Measurements from ENCODE around the gene TMEM256. TPM values are rescaled to one million over a fixed set of nuclear protein-coding genes. Genes with fewer than 3 reads are reported as not detected.

The TMEM256 gene
- total and polyA plus RNA-seq, 2 experiments from 2014 or later: 40.1 to 59.3 TPM

GRCh38 chr17:7414837-7415236 lies 10.9 kb upstream of the TMEM256 start:
- Histone ChIP-seq H3K79me2 (ENCODE audit: insufficient read depth) (no peaks in the 10 kb centered on the region), H3K4me3 (no peak overlapping the region), H3K27me3 (replicated peaks; ENCODE audit: insufficient read depth) (no peaks in the 10 kb centered on the region), H3K4me2 (ENCODE audit: unreplicated experiment) (no peak overlapping the region), H3K9ac (no peak overlapping the region), H3K27ac (no peak overlapping the region), H3K4me1 (ENCODE audit: insufficient read depth) (peaks cover 16% of the 10 kb centered on the region), H3K36me3 (ENCODE audit: low read depth) (no peaks in the 10 kb centered on the region), H2AFZ (no peak overlapping the region), H4K20me1 (ENCODE audit: insufficient read depth) (no peaks in the 10 kb centered on the region), H3F3A (ENCODE audit: insufficient read depth) (peaks cover 12% of the 10 kb centered on the region), H3K9me3 (ENCODE audit: low read depth) (no peaks in the 10 kb centered on the region), H3K9me2 (ENCODE audit: insufficient read depth) (no peaks in the 10 kb centered on the region)
- WGBS, 2 experiments (ENCODE audit: low coverage in 1 of 2, low lambda C conversion rate in 2 of 2, missing lambda C conversion rate in 2 of 2): 85 to 86% methylated on average over 14 of the region's 14 CpGs
- in situ Hi-C loops (cut with MboI): no loop called here
- no peak for TF ChIP-seq EZH2phosphoT487 (IDR thresholded peaks at IDR 0.05; ENCODE audit: insufficient read depth, low read depth)
- no peak for TF ChIP-seq EZH2 (IDR thresholded peaks at IDR 0.05; ENCODE audit: insufficient read depth, poor library complexity, severe bottlenecking)
- no peak for DNase-seq

- Histone ChIP-seq H3K79me2 (ENCODE audit: insufficient read depth) (no peaks in the 10 kb centered on the region), H2AFZ (no peak overlapping the region), H3K9ac (peak overlapping the region; percentile 25; the same call in 1 of the 2 replicates), H3K4me1 (ENCODE audit: insufficient read depth) (peaks cover 16% of the 10 kb centered on the region), H3F3A (ENCODE audit: insufficient read depth) (peaks cover 12% of the 10 kb centered on the region), H3K36me3 (ENCODE audit: low read depth) (no peaks in the 10 kb centered on the region), H3K4me2 (ENCODE audit: unreplicated experiment) (peak overlapping the region; percentile 21), H3K9me2 (ENCODE audit: insufficient read depth) (no peaks in the 10 kb centered on the region), H3K27me3 (replicated peaks; ENCODE audit: insufficient read depth) (no peaks in the 10 kb centered on the region), H3K4me3 (no peak overlapping the region), H3K27ac (peak overlapping the region; percentile 33; the same call in 1 of the 2 replicates), H4K20me1 (ENCODE audit: insufficient read depth) (no peaks in the 10 kb centered on the region), H3K9me3 (ENCODE audit: low read depth) (no peaks in the 10 kb centered on the region)
- TF ChIP-seq EZH2phosphoT487 (IDR thresholded peaks at IDR 0.05; ENCODE audit: insufficient read depth, low read depth) (no peak), EZH2 (IDR thresholded peaks at IDR 0.05; ENCODE audit: insufficient read depth, poor library complexity, severe bottlenecking) (no peak)
- in situ Hi-C loops (cut with MboI): no loop called here
- DNase-seq: peak; percentile 84
- WGBS, 2 experiments (ENCODE audit: low coverage in 1 of 2, low lambda C conversion rate in 2 of 2, missing lambda C conversion rate in 2 of 2): 63 to 66% methylated on average over 6 of the region's 6 CpGs
These were observed 9.6 kb upstream of the TMEM256 start for GRCh38 chr17:7413346-7413985.

GRCh38 chr17:7411427-7411750 lies 7.5 kb upstream of the TMEM256 start:
- 95 to 97% methylated on average over 7 to 8 of the region's 8 CpGs for WGBS, 2 experiments (ENCODE audit: low coverage in 1 of 2, low lambda C conversion rate in 2 of 2, missing lambda C conversion rate in 2 of 2)
- Histone ChIP-seq H3K27me3 (replicated peaks; ENCODE audit: insufficient read depth) (no peaks in the 10 kb centered on the region), H3K4me2 (ENCODE audit: unreplicated experiment) (no peak overlapping the region), H3K79me2 (ENCODE audit: insufficient read depth) (no peaks in the 10 kb centered on the region; the same call in 1 of the 2 replicates), H2AFZ (no peak overlapping the region), H3K9ac (no peak overlapping the region), H4K20me1 (ENCODE audit: insufficient read depth) (no peaks in the 10 kb centered on the region), H3K27ac (no peak overlapping the region), H3K4me1 (ENCODE audit: insufficient read depth) (peaks cover 16% of the 10 kb centered on the region), H3K36me3 (ENCODE audit: low read depth) (no peaks in the 10 kb centered on the region), H3F3A (ENCODE audit: insufficient read depth) (peaks cover 12% of the 10 kb centered on the region), H3K9me3 (ENCODE audit: low read depth) (no peaks in the 10 kb centered on the region), H3K4me3 (no peak overlapping the region), H3K9me2 (ENCODE audit: insufficient read depth) (no peaks in the 10 kb centered on the region)
- in situ Hi-C loops (cut with MboI): no loop called here
- TF ChIP-seq EZH2phosphoT487 (IDR thresholded peaks at IDR 0.05; ENCODE audit: insufficient read depth, low read depth): no peak
- no peak for TF ChIP-seq EZH2 (IDR thresholded peaks at IDR 0.05; ENCODE audit: insufficient read depth, poor library complexity, severe bottlenecking)
- DNase-seq: no peak

DNA sequence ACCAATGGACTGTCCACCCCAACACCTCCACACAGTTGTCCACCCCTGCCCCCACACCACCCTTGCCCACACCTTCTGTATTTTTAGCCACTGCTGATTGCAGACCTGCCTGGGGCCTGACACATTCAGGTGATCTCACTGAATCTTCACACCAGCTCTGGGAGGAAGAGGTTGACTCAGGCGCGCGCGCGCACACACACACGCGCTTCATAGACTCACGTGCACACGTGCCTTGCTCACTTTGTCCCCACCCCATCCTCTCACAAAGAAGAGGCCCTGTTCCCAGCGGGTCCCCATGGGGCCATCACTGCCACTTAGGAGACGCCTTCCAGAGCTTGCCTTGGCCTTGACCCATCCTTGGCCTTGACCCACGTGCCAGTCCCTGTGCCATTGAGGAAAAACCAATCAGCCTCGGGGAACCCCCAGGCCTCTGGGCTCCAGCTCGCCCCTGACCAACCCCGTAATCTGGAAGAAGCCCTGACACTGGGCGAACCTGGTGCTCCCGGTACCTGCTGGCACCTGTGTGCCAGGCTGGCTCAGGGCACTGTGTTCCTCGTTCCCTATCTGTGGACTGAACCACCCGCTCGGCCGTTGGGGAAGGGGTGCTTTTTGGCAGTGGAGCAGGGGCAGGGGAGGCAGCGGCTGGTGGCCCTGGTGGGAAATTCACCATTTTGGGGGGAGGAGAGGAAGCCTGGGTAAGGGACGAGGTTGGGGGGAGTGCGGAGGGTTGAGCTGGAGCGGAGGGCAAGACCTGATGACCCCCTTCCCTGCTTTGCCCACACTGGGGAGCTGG lies 6.9 kb upstream of the TMEM256 start:
- Histone ChIP-seq H3K4me3 (no peak overlapping the region), H3K4me1 (ENCODE audit: insufficient read depth) (peaks cover 16% of the 10 kb centered on the region), H2AFZ (no peak overlapping the region), H3K9me2 (ENCODE audit: insufficient read depth) (no peaks in the 10 kb centered on the region), H3K36me3 (ENCODE audit: low read depth) (no peaks in the 10 kb centered on the region), H3K79me2 (ENCODE audit: insufficient read depth) (no peaks in the 10 kb centered on the region; the same call in 1 of the 2 replicates), H3F3A (ENCODE audit: insufficient read depth) (peaks cover 12% of the 10 kb centered on the region), H3K4me2 (ENCODE audit: unreplicated experiment) (no peak overlapping the region), H3K27me3 (replicated peaks; ENCODE audit: insufficient read depth) (no peaks in the 10 kb centered on the region), H3K27ac (no peak overlapping the region), H4K20me1 (ENCODE audit: insufficient read depth) (no peaks in the 10 kb centered on the region), H3K9ac (no peak overlapping the region), H3K9me3 (ENCODE audit: low read depth) (no peaks in the 10 kb centered on the region)
- DNase-seq: no peak
- in situ Hi-C loops (cut with MboI): no loop called here
- WGBS, 2 experiments (ENCODE audit: low coverage in 1 of 2, low lambda C conversion rate in 2 of 2, missing lambda C conversion rate in 2 of 2): 94% methylated on average over 21 to 25 of the region's 25 CpGs
- TF ChIP-seq EZH2phosphoT487 (IDR thresholded peaks at IDR 0.05; ENCODE audit: insufficient read depth, low read depth) (no peak), EZH2 (IDR thresholded peaks at IDR 0.05; ENCODE audit: insufficient read depth, poor library complexity, severe bottlenecking) (no peak)
